BE2C (cell line): ENCODE measurements around the gene NFU1.
"Not testable (repeated sequence)": the region's sequence is repeated elsewhere in the genome, so short reads cannot be mapped to it uniquely, and the experiment has no call there.

Experiments used
- DNase-seq: peaks from one replicate; pipeline ENCODE4 v3.0.0-alpha.2; 2020
- H3K27me3 ChIP-seq: fragments of 250-450 bp; sonication (Bioruptor Pico); 2 replicates; pipeline ENCODE4 v1.5.1; 2020; ENCODE audit warnings: mild to moderate bottlenecking
- H3K36me3 ChIP-seq: fragments of 250-450 bp; sonication (Bioruptor Pico); 2 replicates; pipeline ENCODE4 v1.5.1; 2020; ENCODE audit warnings: mild to moderate bottlenecking
- H3K4me1 ChIP-seq: fragments of 250-450 bp; sonication (Bioruptor Pico); 2 replicates; pipeline ENCODE4 v1.5.1; 2020
- H3K4me3 ChIP-seq: 2 replicates; pipeline ENCODE4 v1.5.1; 2011; ENCODE audit warnings: low read depth, low read length
- H3K9me3 ChIP-seq: fragments of 250-450 bp; sonication (Bioruptor Pico); 2 replicates; pipeline ENCODE4 v1.5.1; 2020
- TF ChIP-seq, protein P1 (sequence below): IDR thresholded peaks from 2 replicates; pipeline ENCODE4 v1.5.1; 2012; ENCODE audit warnings: mild to moderate bottlenecking, low read depth, low read length

The NFU1 gene

DNA sequence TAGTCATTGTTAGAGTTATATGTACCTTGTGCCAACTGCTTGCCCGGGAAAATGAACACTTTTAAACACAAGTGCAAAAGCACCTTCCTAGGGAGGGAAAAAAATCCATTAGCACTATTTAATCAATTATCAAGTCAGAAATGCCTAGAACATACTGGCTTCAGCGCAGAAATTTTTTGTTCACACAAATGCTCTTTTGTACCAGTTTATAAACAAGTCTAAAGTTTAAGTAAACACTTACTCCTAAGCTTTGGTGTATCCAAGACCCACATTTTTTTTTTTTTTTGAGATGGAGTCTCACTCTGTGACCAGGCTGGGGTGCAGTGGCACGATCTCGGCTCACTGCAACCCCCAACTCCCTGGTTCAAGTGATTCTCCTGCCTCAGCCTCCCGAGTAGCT, 80.8 kb downstream of the NFU1 start:
- TF ChIP-seq, protein P1, sequence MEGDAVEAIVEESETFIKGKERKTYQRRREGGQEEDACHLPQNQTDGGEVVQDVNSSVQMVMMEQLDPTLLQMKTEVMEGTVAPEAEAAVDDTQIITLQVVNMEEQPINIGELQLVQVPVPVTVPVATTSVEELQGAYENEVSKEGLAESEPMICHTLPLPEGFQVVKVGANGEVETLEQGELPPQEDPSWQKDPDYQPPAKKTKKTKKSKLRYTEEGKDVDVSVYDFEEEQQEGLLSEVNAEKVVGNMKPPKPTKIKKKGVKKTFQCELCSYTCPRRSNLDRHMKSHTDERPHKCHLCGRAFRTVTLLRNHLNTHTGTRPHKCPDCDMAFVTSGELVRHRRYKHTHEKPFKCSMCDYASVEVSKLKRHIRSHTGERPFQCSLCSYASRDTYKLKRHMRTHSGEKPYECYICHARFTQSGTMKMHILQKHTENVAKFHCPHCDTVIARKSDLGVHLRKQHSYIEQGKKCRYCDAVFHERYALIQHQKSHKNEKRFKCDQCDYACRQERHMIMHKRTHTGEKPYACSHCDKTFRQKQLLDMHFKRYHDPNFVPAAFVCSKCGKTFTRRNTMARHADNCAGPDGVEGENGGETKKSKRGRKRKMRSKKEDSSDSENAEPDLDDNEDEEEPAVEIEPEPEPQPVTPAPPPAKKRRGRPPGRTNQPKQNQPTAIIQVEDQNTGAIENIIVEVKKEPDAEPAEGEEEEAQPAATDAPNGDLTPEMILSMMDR, result no peak
- no peaks in the 10 kb centered on the region; the same call in 1 of the 2 replicates for H3K36me3 ChIP-seq

GRCh38 chr2:69354976-69355375, 82.3 kb downstream of the NFU1 start:
- not testable (repeated sequence) for H3K27me3 ChIP-seq, H3K36me3 ChIP-seq, DNase-seq, H3K4me3 ChIP-seq, H3K4me1 ChIP-seq, H3K9me3 ChIP-seq

More for the DNA sequence above, 80.8 kb downstream of the NFU1 start:
- Histone ChIP-seq H3K4me3 (no peak overlapping the region), H3K27me3 (no peaks in the 10 kb centered on the region), H3K9me3 (no peaks in the 10 kb centered on the region), H3K4me1 (no peaks in the 10 kb centered on the region)
- no peak for DNase-seq

DNA sequence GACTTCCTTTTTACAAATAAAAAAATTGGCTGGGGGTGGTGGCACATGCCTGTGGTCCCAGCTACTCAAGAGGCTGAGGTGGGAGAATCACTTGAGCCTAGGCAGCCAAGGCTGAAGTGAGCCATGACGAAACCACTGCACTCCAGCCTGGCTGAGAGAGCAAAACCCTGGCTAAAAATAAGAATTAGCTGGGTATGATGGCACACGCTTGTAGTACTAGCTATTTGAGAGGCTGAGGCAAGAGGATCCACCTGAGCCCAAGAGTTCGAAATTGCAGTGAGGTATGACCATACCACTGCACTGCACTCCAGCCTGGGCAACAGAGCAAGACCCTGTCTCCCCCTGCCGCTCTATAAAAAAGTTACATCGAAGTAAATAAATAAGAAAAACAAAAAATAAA, 83.9 kb downstream of the NFU1 start:
- DNase-seq, result no peak
- no peaks in the 10 kb centered on the region; the same call in 1 of the 2 replicates for H3K36me3 ChIP-seq
- no peaks in the 10 kb centered on the region for H3K4me1 ChIP-seq
- no peaks in the 10 kb centered on the region for H3K9me3 ChIP-seq
- no peaks in the 10 kb centered on the region for H3K27me3 ChIP-seq
- TF ChIP-seq, protein P1, result no peak
- no peak overlapping the region for H3K4me3 ChIP-seq

DNA sequence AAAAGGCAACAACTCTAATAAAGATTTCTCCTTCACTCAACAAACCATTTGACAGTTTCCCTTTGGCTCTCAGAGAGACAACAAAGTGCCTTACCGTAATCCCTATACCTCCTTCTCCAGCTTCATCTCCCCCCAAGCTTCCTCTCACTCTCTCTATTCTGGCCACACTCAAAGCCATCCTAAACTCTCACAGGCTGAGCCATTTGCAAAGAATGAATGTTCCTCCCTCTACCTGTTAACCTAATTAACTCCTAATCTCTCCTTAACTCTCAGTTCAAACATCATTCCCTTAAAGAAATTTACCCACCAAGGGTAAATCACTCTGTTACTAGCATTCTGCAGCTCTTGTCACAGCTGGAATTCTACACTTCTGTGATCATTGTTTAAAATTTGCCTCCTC, 88.5 kb downstream of the NFU1 start:
- H3K4me3 ChIP-seq, result no peak overlapping the region
- H3K9me3 ChIP-seq, result no peaks in the 10 kb centered on the region
- H3K4me1 ChIP-seq, result no peaks in the 10 kb centered on the region
- DNase-seq, result no peak
- no peaks in the 10 kb centered on the region for H3K27me3 ChIP-seq
- TF ChIP-seq, protein P1, result no peak
- H3K36me3 ChIP-seq, result no peaks in the 10 kb centered on the region
